Measurements from ENCODE around the gene ATL2. TPM values are rescaled to one million over a fixed set of nuclear protein-coding genes. Genes with fewer than 3 reads are reported as not detected.
A peak's percentile ranks its signal among the peaks of the same experiment; 100 is the strongest.
"Not testable (repeated sequence)": the region's sequence is repeated elsewhere in the genome, so short reads cannot be mapped to it uniquely, and the experiment has no call there.

Gene ATL2
- total RNA-seq, 1 experiment from 2014 or later = 119 TPM

DNA sequence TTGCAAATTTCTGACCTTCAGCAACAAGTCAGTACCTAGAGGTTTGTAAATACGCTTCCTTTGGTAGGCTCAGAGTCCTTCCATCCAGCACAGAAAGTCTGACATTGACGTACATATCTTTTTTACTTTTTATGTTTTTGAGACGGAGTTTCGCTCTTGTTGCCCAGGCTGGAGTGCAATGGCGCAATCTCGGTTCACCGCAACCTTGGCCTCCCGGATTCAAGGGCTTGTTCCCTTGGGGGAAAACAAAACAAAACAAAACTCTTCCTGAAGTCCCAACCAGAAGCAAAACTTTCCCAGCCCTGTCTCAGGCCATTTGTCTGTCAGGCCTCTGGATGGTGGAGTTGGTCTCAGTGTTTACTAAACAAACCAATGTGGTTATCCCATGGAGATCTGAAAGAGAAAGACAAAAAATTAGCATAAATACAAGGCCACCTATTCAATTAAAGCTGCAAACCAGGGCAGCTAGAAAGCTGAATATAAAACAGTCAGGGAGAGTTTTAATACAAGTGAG, 29.6 kb upstream of the ATL2 start:
- peak; percentile 56 for DNase-seq
- Histone ChIP-seq H3K27me3 (ENCODE audit: control insufficient read depth, insufficient read depth, low read length) (no peaks in the 10 kb centered on the region), H3K4me3 (ENCODE audit: insufficient read depth, low read depth, low read length) (no peak overlapping the region), H3K36me3 (replicated peaks; ENCODE audit: control insufficient read depth, insufficient read depth, low read length) (no peaks in the 10 kb centered on the region)

DNA sequence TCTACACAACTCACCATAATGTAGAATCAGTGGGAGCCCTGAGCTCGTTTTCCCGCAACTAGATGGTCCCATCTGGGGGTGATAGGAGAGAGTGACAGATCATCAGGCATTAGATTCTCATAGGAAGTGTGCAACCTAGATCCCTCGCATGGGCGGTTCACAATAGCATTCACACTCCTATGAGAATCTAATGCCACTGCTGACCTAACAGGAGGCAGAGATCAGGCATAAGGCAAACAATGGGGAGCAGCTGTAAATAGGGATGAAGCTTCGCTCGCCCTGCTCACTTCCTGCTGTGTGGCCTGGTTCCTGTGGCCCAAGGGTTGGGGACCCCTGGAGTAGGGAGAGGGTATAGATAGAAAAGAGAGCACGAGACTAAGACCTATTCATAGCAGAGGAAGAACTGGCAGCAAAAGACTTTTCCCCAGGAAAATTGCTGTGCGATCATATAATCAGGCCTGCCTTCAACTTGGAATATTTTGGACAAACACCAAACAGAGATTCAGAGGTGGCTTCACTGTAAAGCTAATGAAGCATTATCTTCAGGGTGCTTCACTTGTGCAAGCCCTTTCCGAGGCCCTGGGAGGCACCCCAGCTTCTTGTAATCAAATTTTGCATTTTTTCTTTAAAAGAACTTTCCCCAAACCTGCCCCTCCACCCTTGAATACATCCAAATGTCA, 29.0 kb upstream of the ATL2 start:
- Histone ChIP-seq H3K27me3 (ENCODE audit: control insufficient read depth, insufficient read depth, low read length) (no peaks in the 10 kb centered on the region), H3K36me3 (replicated peaks; ENCODE audit: control insufficient read depth, insufficient read depth, low read length) (no peaks in the 10 kb centered on the region), H3K4me3 (ENCODE audit: insufficient read depth, low read depth, low read length) (no peak overlapping the region)
- DNase-seq = no peak

DNA sequence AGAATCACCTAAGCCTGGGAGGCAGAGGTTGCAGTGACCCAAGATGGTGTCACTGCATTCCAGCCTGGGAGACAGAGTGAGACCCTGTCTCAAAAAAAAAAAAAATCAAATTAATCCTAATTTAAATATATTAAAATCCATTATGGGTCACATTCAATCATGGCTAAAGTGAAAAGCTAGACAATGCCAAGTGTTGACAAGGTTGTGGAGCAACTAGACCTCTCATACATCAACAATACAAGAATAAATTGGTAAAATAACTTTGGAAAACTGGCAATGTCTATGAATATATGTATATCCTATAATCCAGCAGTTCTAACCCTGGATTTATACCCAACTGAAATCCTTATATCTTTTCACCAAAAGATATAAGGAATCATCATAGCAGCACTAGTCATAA, 23.4 kb upstream of the ATL2 start:
- Histone ChIP-seq H3K36me3 (replicated peaks; ENCODE audit: control insufficient read depth, insufficient read depth, low read length) (no peaks in the 10 kb centered on the region), H3K4me3 (ENCODE audit: insufficient read depth, low read depth, low read length) (no peak overlapping the region), H3K27me3 (ENCODE audit: control insufficient read depth, insufficient read depth, low read length) (no peaks in the 10 kb centered on the region)
- DNase-seq = no peak

DNA sequence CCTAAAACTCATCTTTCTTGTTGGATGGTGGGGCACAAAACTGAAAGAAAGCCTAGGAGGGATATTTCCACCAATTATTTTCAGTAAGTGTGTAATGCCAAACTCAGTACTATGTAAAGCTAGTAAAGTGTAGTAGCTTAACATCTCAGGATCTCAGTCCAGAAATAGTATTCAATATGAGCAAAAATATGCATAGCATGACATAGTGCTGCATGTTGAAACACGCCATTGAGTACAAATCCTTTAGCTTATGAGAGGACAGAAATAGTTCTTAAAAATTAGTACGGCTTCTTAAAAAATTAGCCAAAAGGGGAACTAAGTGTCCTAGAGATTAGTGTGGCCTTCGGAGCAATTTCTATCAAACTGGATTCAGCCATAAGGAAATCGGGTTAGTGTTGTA, 21.7 kb upstream of the ATL2 start:
- H3K4me3 ChIP-seq (ENCODE audit: insufficient read depth, low read depth, low read length) = no peak overlapping the region
- DNase-seq = no peak
- H3K27me3 ChIP-seq (ENCODE audit: control insufficient read depth, insufficient read depth, low read length) = no peaks in the 10 kb centered on the region
- H3K36me3 ChIP-seq (replicated peaks; ENCODE audit: control insufficient read depth, insufficient read depth, low read length) = no peaks in the 10 kb centered on the region

DNA sequence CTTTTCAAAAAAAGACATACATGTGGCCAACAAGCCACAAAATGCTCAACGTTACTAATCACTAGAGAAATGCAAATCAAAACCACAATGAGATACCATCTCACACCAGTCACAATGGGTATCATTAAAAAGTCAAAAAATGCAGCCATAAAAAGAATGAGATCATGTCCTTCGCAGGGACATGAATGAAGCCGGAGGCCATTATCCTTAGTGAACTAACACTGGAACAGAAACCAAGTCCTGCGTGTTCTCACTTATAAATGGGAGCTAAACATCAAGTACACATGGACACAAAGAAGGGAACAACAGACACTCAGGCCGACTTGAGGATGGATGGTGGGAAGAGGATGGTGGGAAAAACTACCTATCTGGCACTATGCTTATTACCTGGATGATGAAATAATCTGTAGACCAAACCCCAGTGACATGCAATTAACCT, 17.8 kb upstream of the ATL2 start:
- Histone ChIP-seq H3K36me3 (replicated peaks; ENCODE audit: control insufficient read depth, insufficient read depth, low read length) (no peaks in the 10 kb centered on the region), H3K27me3 (ENCODE audit: control insufficient read depth, insufficient read depth, low read length) (no peaks in the 10 kb centered on the region), H3K4me3 (ENCODE audit: insufficient read depth, low read depth, low read length) (no peak overlapping the region)
- DNase-seq = no peak

DNA sequence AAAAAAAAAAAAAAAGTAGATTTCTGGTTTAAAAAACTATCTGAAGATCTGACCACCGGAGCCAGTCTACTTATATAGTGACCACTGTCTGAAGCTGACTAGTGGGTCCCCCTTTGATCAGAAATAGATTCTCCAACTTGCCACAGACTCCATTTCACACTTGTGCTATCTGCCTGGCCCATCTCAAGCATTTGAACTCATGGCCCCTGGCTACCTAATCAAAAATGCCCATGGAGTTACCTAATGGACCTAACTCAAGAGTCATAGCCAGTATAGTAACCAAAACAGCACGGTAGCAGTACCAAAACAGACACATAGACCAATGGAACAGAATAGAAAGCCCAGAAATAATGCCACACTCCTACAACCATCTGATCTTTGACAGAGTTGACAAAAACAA, 17.0 kb upstream of the ATL2 start:
- no peak overlapping the region for H3K4me3 ChIP-seq (ENCODE audit: insufficient read depth, low read depth, low read length)
- no peak for DNase-seq
- H3K36me3 ChIP-seq (replicated peaks; ENCODE audit: control insufficient read depth, insufficient read depth, low read length) = no peaks in the 10 kb centered on the region
- H3K27me3 ChIP-seq (ENCODE audit: control insufficient read depth, insufficient read depth, low read length) = no peaks in the 10 kb centered on the region

DNA sequence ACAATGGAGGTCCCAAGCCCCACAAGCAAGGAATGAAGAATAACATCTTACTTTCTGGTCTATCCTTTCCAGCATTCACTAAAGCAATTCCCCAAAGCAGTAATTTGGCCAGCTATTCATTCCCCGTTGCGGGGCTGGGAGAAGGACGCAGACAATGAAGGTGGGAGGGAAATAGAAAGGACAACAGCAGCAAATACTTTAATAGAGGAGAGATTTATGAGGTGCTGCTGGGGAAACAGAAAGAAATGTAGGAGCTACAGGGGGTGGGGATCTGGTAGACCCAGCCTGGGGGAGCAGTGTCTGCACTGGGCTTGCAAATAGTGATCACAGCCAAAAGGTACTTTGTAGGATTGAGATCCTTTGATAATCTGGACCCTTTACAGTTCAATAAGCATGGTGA, 13.9 kb upstream of the ATL2 start:
- no peak for DNase-seq
- Histone ChIP-seq H3K36me3 (replicated peaks; ENCODE audit: control insufficient read depth, insufficient read depth, low read length) (no peaks in the 10 kb centered on the region), H3K4me3 (ENCODE audit: insufficient read depth, low read depth, low read length) (no peak overlapping the region), H3K27me3 (ENCODE audit: control insufficient read depth, insufficient read depth, low read length) (no peaks in the 10 kb centered on the region)

DNA sequence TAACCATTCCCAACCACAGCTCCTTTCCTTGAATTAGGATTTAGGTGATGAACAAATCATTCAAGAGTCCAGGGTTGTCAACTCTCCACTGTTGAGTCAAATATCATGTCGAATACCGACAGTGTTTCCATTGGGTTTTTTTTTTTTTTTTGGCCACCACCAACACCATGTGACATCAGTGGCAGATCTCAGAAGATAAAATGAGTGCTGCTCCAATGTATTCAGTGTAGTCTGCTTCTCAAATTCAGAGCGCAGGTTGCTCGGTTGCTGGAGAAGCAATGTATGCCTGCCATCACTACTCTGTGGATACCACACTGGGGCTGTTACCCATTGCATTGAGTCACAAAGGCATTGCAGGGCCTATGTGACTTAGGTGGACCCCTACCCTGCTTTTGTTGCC, 10.8 kb upstream of the ATL2 start:
- Histone ChIP-seq H3K4me3 (ENCODE audit: insufficient read depth, low read depth, low read length) (no peak overlapping the region), H3K27me3 (ENCODE audit: control insufficient read depth, insufficient read depth, low read length) (no peaks in the 10 kb centered on the region), H3K36me3 (replicated peaks; ENCODE audit: control insufficient read depth, insufficient read depth, low read length) (no peaks in the 10 kb centered on the region)
- DNase-seq = no peak

DNA sequence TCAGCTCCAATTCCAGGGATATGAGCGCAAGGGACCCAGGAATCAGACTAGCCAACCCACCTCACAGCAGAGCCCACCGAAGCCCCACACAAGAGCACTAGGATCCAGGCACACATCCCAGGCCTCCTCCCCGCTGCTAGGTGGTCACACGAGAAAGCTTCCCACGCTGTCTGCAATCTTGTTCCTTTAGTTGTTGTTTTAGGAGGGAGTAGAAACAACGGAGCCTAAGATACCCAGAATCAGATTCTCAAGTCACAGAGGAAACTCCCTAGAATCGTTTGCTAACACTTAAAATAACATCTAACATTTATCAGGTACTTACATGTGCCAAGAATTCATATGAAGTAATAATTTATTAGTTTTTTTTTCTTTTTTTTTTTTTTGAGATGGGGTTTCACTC, 9.7 kb upstream of the ATL2 start:
- no peak for DNase-seq

DNA sequence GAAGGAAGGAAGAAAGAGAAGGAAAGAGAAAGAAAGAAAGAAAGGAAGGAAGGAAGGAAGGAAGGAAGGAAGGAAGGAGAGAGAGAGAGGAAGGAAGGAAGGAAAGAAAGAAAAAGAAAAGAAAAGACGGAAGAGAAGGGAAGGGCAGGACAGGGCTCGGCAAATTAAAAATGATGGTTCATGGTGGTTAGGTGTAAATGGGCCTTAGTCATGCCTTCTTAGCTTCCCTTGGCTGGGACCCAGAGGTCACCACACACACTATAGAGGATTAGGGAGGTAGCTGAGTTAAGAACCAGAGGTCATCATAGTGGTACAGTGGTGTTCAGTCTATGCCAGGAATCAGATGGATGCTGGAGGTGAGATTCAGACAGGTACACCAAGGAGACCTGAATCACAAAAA, 9.3 kb upstream of the ATL2 start:
- H3K4me3 ChIP-seq (ENCODE audit: insufficient read depth, low read depth, low read length) = no peak overlapping the region
- DNase-seq = no peak
- no peaks in the 10 kb centered on the region for H3K27me3 ChIP-seq (ENCODE audit: control insufficient read depth, insufficient read depth, low read length)
- no peaks in the 10 kb centered on the region for H3K36me3 ChIP-seq (replicated peaks; ENCODE audit: control insufficient read depth, insufficient read depth, low read length)

More for the DNA sequence above, 9.7 kb upstream of the ATL2 start:
- H3K36me3 ChIP-seq (replicated peaks; ENCODE audit: control insufficient read depth, insufficient read depth, low read length) = no peaks in the 10 kb centered on the region
- no peak overlapping the region for H3K4me3 ChIP-seq (ENCODE audit: insufficient read depth, low read depth, low read length)
- no peaks in the 10 kb centered on the region for H3K27me3 ChIP-seq (ENCODE audit: control insufficient read depth, insufficient read depth, low read length)

DNA sequence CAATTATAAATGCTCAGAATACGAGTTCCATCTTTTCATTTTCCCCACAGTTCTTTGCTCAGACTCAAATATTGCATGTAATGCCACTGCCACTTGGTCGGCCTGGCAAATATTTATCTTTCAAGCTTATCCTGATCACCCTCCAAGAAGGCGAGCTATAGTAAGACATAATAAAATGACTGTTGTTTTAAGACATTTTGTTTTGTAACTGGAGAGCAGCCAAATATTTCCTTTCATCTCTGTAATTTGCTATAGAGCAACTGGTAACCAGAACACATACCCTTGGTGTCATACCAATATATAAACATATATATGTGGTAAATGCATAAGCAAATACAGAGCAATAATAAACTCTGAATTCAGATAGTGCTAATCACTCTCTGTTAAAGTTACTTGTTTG, 7.3 kb upstream of the ATL2 start:
- Histone ChIP-seq H3K27me3 (ENCODE audit: control insufficient read depth, insufficient read depth, low read length) (no peaks in the 10 kb centered on the region), H3K4me3 (ENCODE audit: insufficient read depth, low read depth, low read length) (no peak overlapping the region), H3K36me3 (replicated peaks; ENCODE audit: control insufficient read depth, insufficient read depth, low read length) (no peaks in the 10 kb centered on the region)
- DNase-seq = no peak

DNA sequence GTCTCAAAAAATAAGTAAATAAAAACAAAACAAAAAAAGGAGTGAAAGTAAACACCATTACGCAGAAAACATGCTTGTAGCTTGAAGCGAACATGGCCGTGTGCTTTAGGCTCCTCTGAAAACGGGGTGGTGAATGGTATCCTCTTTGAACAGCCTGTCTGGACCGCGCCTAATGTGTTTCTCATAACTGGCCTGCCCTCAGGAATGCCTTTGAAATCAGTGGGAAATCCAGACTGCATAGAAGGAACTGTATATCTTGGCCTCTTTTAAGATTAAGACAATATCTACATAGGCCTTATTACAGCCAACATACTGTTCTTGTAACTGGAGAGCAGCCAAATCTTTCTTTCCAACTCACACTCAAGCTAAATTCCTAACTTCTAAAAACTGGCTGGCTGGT, 6.7 kb upstream of the ATL2 start:
- H3K4me3 ChIP-seq (ENCODE audit: insufficient read depth, low read depth, low read length); DNase-seq; H3K36me3 ChIP-seq (replicated peaks; ENCODE audit: control insufficient read depth, insufficient read depth, low read length); H3K27me3 ChIP-seq (ENCODE audit: control insufficient read depth, insufficient read depth, low read length): not testable (repeated sequence)

DNA sequence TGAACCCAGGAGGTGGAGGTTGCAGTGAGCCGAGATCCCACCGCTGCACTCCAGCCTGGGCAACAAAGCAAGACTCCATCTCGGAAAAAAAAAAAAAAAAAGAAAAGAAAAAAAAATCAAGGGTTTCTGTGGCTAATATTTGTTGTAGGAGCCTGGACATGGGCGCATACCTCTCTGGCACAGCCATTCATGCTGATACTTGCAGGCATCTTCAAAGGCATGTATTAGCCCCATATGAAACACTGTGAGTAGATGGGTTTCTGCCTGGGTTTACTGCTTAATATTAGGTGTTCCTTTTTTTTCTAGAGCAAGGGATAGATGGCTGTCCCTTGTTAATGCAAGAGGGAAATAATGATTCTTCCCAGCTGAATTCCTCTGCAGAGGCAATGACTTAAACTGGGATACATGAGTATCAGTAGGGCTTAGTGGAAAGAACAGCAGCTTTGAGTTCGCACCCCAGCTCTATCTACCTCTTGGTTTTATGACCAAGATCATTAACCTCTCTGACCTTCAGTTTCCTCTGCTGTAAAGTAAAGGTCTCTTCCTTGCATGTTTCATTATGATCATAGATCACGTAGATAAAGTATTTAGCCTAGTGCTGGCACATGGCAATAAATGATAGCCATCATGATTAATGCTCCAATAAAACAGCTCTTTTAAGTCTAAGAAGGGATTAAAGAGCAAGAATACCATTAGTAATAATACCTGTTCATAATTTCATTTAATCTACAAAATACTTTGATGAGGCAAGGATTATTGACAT, 4.5 kb upstream of the ATL2 start:
- no peak for DNase-seq
- Histone ChIP-seq H3K4me3 (ENCODE audit: insufficient read depth, low read depth, low read length) (no peak overlapping the region), H3K36me3 (replicated peaks; ENCODE audit: control insufficient read depth, insufficient read depth, low read length) (no peaks in the 10 kb centered on the region), H3K27me3 (ENCODE audit: control insufficient read depth, insufficient read depth, low read length) (no peaks in the 10 kb centered on the region)

DNA sequence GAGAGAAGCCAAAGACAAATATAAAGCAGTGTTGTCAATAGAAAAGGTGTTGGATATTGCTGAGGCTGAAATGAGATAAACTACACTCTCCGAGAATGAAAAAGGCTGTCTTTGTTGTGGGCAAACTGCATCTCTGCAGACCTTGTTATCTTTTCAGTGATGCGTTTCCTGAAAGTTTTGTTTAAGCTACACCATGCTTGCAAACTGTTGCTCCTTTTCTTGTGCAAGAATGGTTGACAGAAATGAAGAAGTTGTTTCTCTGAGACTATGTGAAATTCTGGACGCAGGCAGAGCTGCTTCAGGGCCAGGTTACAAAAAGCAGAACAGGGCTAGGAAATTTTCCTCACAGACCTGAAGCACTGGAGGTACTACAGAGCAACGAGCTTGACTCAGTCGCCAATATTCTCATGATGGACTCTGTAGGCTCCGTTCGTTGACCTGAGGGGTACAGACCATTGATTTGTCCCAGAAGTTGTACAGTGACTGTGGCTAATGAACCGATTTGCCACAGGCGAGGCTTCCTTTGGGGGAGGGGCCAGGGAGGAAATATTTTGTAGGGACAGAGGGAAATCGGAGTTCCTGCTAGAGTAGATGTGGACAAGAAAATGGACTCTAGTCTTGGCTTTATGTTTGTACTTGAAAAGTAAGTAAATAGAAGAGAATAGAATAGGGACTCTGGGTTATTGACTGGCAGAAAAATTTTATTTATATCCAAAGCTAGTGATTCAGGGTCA, 3.5 kb upstream of the ATL2 start:
- no peaks in the 10 kb centered on the region for H3K27me3 ChIP-seq (ENCODE audit: control insufficient read depth, insufficient read depth, low read length)
- H3K36me3 ChIP-seq (replicated peaks; ENCODE audit: control insufficient read depth, insufficient read depth, low read length) = no peaks in the 10 kb centered on the region
- no peak overlapping the region for H3K4me3 ChIP-seq (ENCODE audit: insufficient read depth, low read depth, low read length)
- DNase-seq = no peak
